A673 (cell line): ENCODE results near the gene PRKCB.

Source experiments
- EZH2 ChIP-seq: fragments of 200-600 bp; sonication (generic); IDR thresholded peaks from 2 replicates; pipeline ENCODE4 v1.6.1; 2017; ENCODE audit warnings: borderline replicate concordance, low read depth, mild to moderate bottlenecking, mixed read lengths, antibody characterized with exemption, low read length; ENCODE audit not compliant: poor library complexity, severe bottlenecking
- TF ChIP-seq, protein P1 (sequence below): fragments of 300-800, 200-600 bp; sonication (generic); conservative IDR thresholded peaks from 2 replicates; pipeline ENCODE4 v1.5.1; 2017; ENCODE audit warnings: low read depth, mild to moderate bottlenecking, antibody characterized with exemption, low read length, moderate library complexity, mixed read lengths

DNA sequence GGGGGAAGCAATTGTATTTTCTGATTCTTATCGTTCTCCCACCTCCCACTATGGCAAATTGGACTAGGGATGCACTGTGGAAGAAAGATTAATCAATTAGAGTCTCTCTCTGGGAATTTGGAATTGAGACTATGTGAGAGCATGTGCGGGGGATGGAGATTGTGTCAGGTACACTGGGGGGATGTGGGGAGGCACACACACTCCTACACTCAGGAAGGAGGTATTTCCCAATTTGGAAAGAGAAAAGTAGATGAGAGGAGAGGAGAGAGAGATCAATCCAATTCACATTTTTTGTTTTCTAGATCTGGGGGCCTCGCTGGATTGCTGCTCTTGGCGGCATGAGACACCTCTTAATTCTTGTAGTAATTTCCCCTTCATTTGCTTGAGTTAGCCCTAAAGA, 14.3 kb upstream of the PRKCB start:
- TF ChIP-seq, protein P1, sequence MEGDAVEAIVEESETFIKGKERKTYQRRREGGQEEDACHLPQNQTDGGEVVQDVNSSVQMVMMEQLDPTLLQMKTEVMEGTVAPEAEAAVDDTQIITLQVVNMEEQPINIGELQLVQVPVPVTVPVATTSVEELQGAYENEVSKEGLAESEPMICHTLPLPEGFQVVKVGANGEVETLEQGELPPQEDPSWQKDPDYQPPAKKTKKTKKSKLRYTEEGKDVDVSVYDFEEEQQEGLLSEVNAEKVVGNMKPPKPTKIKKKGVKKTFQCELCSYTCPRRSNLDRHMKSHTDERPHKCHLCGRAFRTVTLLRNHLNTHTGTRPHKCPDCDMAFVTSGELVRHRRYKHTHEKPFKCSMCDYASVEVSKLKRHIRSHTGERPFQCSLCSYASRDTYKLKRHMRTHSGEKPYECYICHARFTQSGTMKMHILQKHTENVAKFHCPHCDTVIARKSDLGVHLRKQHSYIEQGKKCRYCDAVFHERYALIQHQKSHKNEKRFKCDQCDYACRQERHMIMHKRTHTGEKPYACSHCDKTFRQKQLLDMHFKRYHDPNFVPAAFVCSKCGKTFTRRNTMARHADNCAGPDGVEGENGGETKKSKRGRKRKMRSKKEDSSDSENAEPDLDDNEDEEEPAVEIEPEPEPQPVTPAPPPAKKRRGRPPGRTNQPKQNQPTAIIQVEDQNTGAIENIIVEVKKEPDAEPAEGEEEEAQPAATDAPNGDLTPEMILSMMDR: no peak
- TF ChIP-seq EZH2: no peak
